GM12878 (cell line): Measurements from ENCODE around the gene OR14A16. TPM values are rescaled to one million over a fixed set of nuclear protein-coding genes. Genes with fewer than 3 reads are reported as not detected.

Source experiments
- ATAC-seq: fragments of 200-7000 bp; cut with Tn5 transposase; 3 replicates; pipeline ENCODE4 v1.9.1; 2020; ENCODE audit warnings: mild to moderate bottlenecking, moderate library complexity
- BruUV-seq: library from RNA; stranded (reverse); fragments of 400-500 nt; replicated peaks from 2 replicates; lab custom pipeline; 2021; lab: Mats Ljungman, UMichigan
- CTCF ChIA-PET: fragments of 300-600 bp; sonication (Branson Sonifier 250); formaldehyde crosslinking; extraction: SDS; loops from one replicate; lab custom pipeline; 2021; ENCODE audit warnings: inconsistent platforms; lab: Yijun Ruan, JAX
- POLR2A ChIA-PET: fragments of 350-600 bp; formaldehyde crosslinking; extraction: SDS; loops from one replicate; lab custom pipeline; 2021; ENCODE audit warnings: inconsistent platforms; lab: Charles Lee
- RAD21 ChIA-PET: fragments of 300-600 bp; sonication (Branson Sonifier 250); formaldehyde crosslinking; loops from one replicate; lab custom pipeline; 2023; ENCODE audit warnings: antibody characterized with exemption; ENCODE audit not compliant: unreplicated experiment; lab: Charles Lee
- SMC1A ChIA-PET: fragments of 300-600 bp; sonication (Branson Sonifier 250); formaldehyde crosslinking; loops from one replicate; lab custom pipeline; 2023; ENCODE audit not compliant: unreplicated experiment, uncharacterized antibody; lab: Charles Lee
- DNase-seq: peaks from one replicate; pipeline ENCODE4 v3.0.0-alpha.2; 2011; ENCODE audit warnings: low read depth, low spot score
- FAIRE-seq: peaks from 3 replicates; lab custom pipeline; 2011; peaks lifted over from hg19 to GRCh38; lab: Jason Lieb, UNC
- H2AFZ ChIP-seq: 2 replicates; pipeline ENCODE4 v1.6.0; 2011; ENCODE audit warnings: low read depth, low read length, control low read depth; ENCODE audit not compliant: control insufficient read depth
- H3K27ac ChIP-seq: 2 replicates; pipeline ENCODE4 v1.5.1; 2011; ENCODE audit warnings: control low read depth; ENCODE audit not compliant: control insufficient read depth, insufficient read depth
- H3K27me3 ChIP-seq, 2 experiments: replicated peaks in 1 of 2; 2 replicates each; pipeline versions ENCODE4 v1.6.0 to v1.6.1; 2011; ENCODE audit warnings: low read length in 1 of 2; ENCODE audit not compliant: control insufficient read depth in 2 of 2, insufficient read depth in 2 of 2
- H3K36me3 ChIP-seq, 2 experiments: 2 replicates each; pipeline ENCODE4 v1.5.1; 2011; ENCODE audit warnings: low read length in 1 of 2; ENCODE audit not compliant: control insufficient read depth in 2 of 2, insufficient read depth in 2 of 2
- H3K4me1 ChIP-seq: 2 replicates; pipeline ENCODE4 v1.6.1; 2011; ENCODE audit warnings: mild to moderate bottlenecking, low read length, moderate library complexity, mixed read lengths; ENCODE audit not compliant: control insufficient read depth, insufficient read depth
- H3K4me2 ChIP-seq: 2 replicates; pipeline ENCODE4 v1.6.0; 2011; ENCODE audit warnings: control low read depth; ENCODE audit not compliant: control insufficient read depth, insufficient read depth
- H3K4me3 ChIP-seq: fragments of 200-600 bp; sonication (generic); 2 replicates; pipeline ENCODE4 v1.5.1; 2016
- H3K79me2 ChIP-seq: 2 replicates; pipeline ENCODE4 v1.6.0; 2011; ENCODE audit warnings: low read length; ENCODE audit not compliant: control insufficient read depth, insufficient read depth
- H3K9ac ChIP-seq: 2 replicates; pipeline ENCODE4 v1.8.0; 2011; ENCODE audit warnings: low read length, control low read depth, mixed read lengths; ENCODE audit not compliant: control insufficient read depth, insufficient read depth
- H3K9me3 ChIP-seq: replicated peaks from 3 replicates; pipeline ENCODE4 v1.5.1; 2011; ENCODE audit warnings: mild to moderate bottlenecking, low read length; ENCODE audit not compliant: control insufficient read depth, insufficient read depth
- H4K20me1 ChIP-seq: 2 replicates; pipeline ENCODE4 v1.6.0; 2011; ENCODE audit not compliant: control insufficient read depth, insufficient read depth
- CBFB ChIP-seq: IDR thresholded peaks from 2 replicates; pipeline ENCODE4 v1.6.1; 2016; ENCODE audit warnings: antibody characterized with exemption, low read depth
- GATAD2B ChIP-seq: fragments of 450-650 bp; conservative IDR thresholded peaks from 2 replicates; pipeline ENCODE4 v1.6.1; 2017; ENCODE audit warnings: low read depth, mild to moderate bottlenecking, moderate library complexity
- JUND ChIP-seq: IDR thresholded peaks from 2 replicates; pipeline ENCODE4 v1.6.1; 2012; ENCODE audit warnings: low read depth, mild to moderate bottlenecking, low read length, improper control_type of control experiment, moderate library complexity
- KLF5 ChIP-seq: fragments of 450-650 bp; IDR thresholded peaks from 2 replicates; pipeline ENCODE4 v1.6.1; 2014; ENCODE audit warnings: mild to moderate bottlenecking; ENCODE audit not compliant: partially characterized antibody
- RFX5 ChIP-seq: IDR thresholded peaks from 2 replicates; pipeline ENCODE4 v1.6.1; 2011; ENCODE audit warnings: low read depth, low read length, improper control_type of control experiment
- SMAD5 ChIP-seq: IDR thresholded peaks from 2 replicates; pipeline ENCODE4 v1.6.1; 2016; ENCODE audit warnings: antibody characterized with exemption, low read depth
- STAT1 ChIP-seq: fragments of 450-650 bp; conservative IDR thresholded peaks from 2 replicates; pipeline ENCODE4 v1.6.1; 2014; ENCODE audit warnings: antibody characterized with exemption, mild to moderate bottlenecking
- TBL1XR1 ChIP-seq: IDR thresholded peaks from 2 replicates; pipeline ENCODE4 v1.6.1; 2012; ENCODE audit warnings: low read depth, low read length, improper control_type of control experiment
- ZBED1 ChIP-seq: IDR thresholded peaks from 2 replicates; pipeline ENCODE4 v1.6.1; 2016; ENCODE audit warnings: borderline replicate concordance
- WGBS: methylation state at CpG from one replicate; pipeline ENCODE4 v1.1.6; 2016; ENCODE audit warnings: low lambda C conversion rate; ENCODE audit not compliant: insufficient replicate concordance, insufficient coverage; ENCODE audit errors: missing lambda C conversion rate; 5-methylcytosine and 5-hydroxymethylcytosine counted together
- in situ Hi-C: fragments of 300-500 bp; cut with MboI; formaldehyde crosslinking; loops from 9 replicates; pipeline ENCODE4 v1.14.3; 2018; ENCODE audit warnings: mixed read lengths
- intact Hi-C: fragments of 100-400 bp; cut with micrococcal nuclease; formaldehyde crosslinking; loops from one replicate; pipeline ENCODE4 v1.14.2; 2022; ENCODE audit not compliant: unreplicated experiment
- polyA plus RNA-seq, 11 experiments: library from polyadenylated mRNA; depleted of rRNA in 4 of 11; unstranded in 6 of 11; stranded (reverse) in 5 of 11; fragments of >200 nt; fragmentation: Nextera tagmentation in 4 of 11; fragmentation: Illumina TruSeq in 1 of 11; extraction: Ambion mirVana in 4 of 11; extraction: Trizol in 1 of 11; gene quantifications; 1 replicate in 1 of 11; 2 replicates in 10 of 11; pipeline versions ENCODE4 v1.2.1 to v1.2.3, GENCODE V29; 2011 to 2016; ENCODE audit warnings: inconsistent platforms in 2 of 11, missing spikeins in 2 of 11, low read depth in 1 of 11
- total RNA-seq, 4 experiments: library from RNA; depleted of rRNA in 3 of 4; stranded (reverse); fragments of >200 nt in 3 of 4; fragmentation: Illumina TruSeq in 1 of 4; extraction: Trizol in 1 of 4; gene quantifications; 2 replicates each; pipeline versions ENCODE4 v1.2.1 to v1.2.3, GENCODE V29; 2013 to 2021
- TF ChIP-seq, protein P1 (sequence below): IDR thresholded peaks from 2 replicates; pipeline ENCODE4 v1.6.1; 2012; ENCODE audit warnings: low read depth, low read length, improper control_type of control experiment

OR14A16 gene
- total and polyA plus RNA-seq, 10 of the 15 experiments (the other 5 are each of a cell fraction or from before 2014, with no cell fraction given), result not detected

DNA sequence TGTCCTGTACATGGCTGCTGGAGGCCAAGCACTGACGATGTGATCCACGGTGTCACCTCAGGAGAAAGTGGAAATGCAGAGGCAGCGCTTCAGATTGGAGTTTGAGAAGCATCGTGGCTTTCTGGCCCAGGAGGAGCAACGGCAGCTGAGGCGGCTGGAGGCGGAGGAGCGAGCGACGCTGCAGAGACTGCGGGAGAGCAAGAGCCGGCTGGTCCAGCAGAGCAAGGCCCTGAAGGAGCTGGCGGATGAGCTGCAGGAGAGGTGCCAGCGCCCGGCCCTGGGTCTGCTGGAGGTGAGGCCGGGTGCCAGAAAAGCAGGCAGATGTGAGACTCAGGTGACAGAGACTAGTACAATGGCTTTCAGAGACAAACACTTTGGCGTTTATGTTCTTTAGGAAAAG, 40.7 kb upstream of the OR14A16 start:
- BruUV-seq, result no TSS peak
- ATAC-seq, result no peak
- Histone ChIP-seq H3K79me2 (no peaks in the 10 kb centered on the region), H3K9me3 (no peaks in the 10 kb centered on the region), H3K27me3 (no peaks in the 10 kb centered on the region), H3K4me3 (no peak overlapping the region), H3K27ac (no peak overlapping the region), H2AFZ (no peak overlapping the region), H3K9ac (no peak overlapping the region), H3K4me1 (no peaks in the 10 kb centered on the region), H3K4me2 (no peak overlapping the region), H3K36me3 (no peaks in the 10 kb centered on the region), H4K20me1 (no peaks in the 10 kb centered on the region)
- intact Hi-C loops, result no loop called here
- 53% methylated on average over 17 of the region's 17 CpGs for WGBS
- no peak for FAIRE-seq
- ChIA-PET CTCF (no interaction called here), RAD21 (no interaction called here), POLR2A (no interaction called here), SMC1A (no interaction called here)
- no peak for DNase-seq
- in situ Hi-C loops, result no loop called here
- TF ChIP-seq, protein P1, sequence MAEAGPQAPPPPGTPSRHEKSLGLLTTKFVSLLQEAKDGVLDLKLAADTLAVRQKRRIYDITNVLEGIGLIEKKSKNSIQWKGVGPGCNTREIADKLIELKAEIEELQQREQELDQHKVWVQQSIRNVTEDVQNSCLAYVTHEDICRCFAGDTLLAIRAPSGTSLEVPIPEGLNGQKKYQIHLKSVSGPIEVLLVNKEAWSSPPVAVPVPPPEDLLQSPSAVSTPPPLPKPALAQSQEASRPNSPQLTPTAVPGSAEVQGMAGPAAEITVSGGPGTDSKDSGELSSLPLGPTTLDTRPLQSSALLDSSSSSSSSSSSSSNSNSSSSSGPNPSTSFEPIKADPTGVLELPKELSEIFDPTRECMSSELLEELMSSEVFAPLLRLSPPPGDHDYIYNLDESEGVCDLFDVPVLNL, result no peak
- TF ChIP-seq ZBED1, result no peak
- TF ChIP-seq KLF5, result no peak
- no peak for TF ChIP-seq SMAD5
- TF ChIP-seq STAT1, result no peak
- TF ChIP-seq RFX5, result no peak
- no peak for TF ChIP-seq JUND
- TF ChIP-seq GATAD2B, result no peak
- TF ChIP-seq CBFB, result no peak
- TF ChIP-seq TBL1XR1, result no peak
